ENCODE results near the gene CD4. TPM values are rescaled to one million over a fixed set of nuclear protein-coding genes. Genes with fewer than 3 reads are reported as not detected.

The CD4 gene
- total RNA-seq, 2 donors from 2014 or later: 22.3 to 25.0 TPM

GRCh38 chr12:6748761-6749160 is 40.6 kb upstream of the CD4 start:
- no peak overlapping the region for H3K4me3 ChIP-seq
- ATAC-seq (ENCODE audit: insufficient number of reproducible peaks, low FRiP score, low read depth): no peak
- no peaks in the 10 kb centered on the region for H3K27me3 ChIP-seq (replicated peaks; ENCODE audit: insufficient read depth)
- H3K9me3 ChIP-seq: no peaks in the 10 kb centered on the region
- H3K36me3 ChIP-seq: peaks cover 49% of the 10 kb centered on the region
- H3K27ac ChIP-seq: no peak overlapping the region
- no peak for DNase-seq (ENCODE audit: low spot score)
- peaks cover 9 to 18% of the 10 kb centered on the region in 2 donors for H3K4me1 ChIP-seq (ENCODE audit: control insufficient read depth in 1 of 2, low read depth in 2 of 2)
- TF ChIP-seq CTCF (IDR thresholded peaks at IDR 0.05): no peak

- peaks cover 49% of the 10 kb centered on the region for H3K36me3 ChIP-seq
- ATAC-seq (ENCODE audit: insufficient number of reproducible peaks, low FRiP score, low read depth) (no peak), DNase-seq (ENCODE audit: low spot score) (no peak)
- H3K27me3 ChIP-seq (replicated peaks; ENCODE audit: insufficient read depth): no peaks in the 10 kb centered on the region
- H3K9me3 ChIP-seq: no peaks in the 10 kb centered on the region
- no peak overlapping the region for H3K4me3 ChIP-seq
- H3K27ac ChIP-seq: no peak overlapping the region
- H3K4me1 ChIP-seq (ENCODE audit: control insufficient read depth in 1 of 2, low read depth in 2 of 2): peaks cover 9 to 22% of the 10 kb centered on the region in 2 donors
- TF ChIP-seq CTCF (IDR thresholded peaks at IDR 0.05): no peak
Measured at GRCh38 chr12:6750506-6750905, 38.8 kb upstream of the CD4 start.

- no peaks in the 10 kb centered on the region for H3K27me3 ChIP-seq (replicated peaks; ENCODE audit: insufficient read depth)
- ATAC-seq (ENCODE audit: insufficient number of reproducible peaks, low FRiP score, low read depth) (no peak), DNase-seq (ENCODE audit: low spot score) (no peak)
- peaks cover 9 to 22% of the 10 kb centered on the region in 2 donors for H3K4me1 ChIP-seq (ENCODE audit: control insufficient read depth in 1 of 2, low read depth in 2 of 2)
- no peaks in the 10 kb centered on the region for H3K9me3 ChIP-seq
- no peak for TF ChIP-seq CTCF (IDR thresholded peaks at IDR 0.05)
- H3K27ac ChIP-seq: peak overlapping the region; percentile 89 to 92
- peaks cover 47% of the 10 kb centered on the region for H3K36me3 ChIP-seq
- peak overlapping the region; percentile 98 for H3K4me3 ChIP-seq
Measured at GRCh38 chr12:6751767-6752166, 37.6 kb upstream of the CD4 start.

- DNase-seq (ENCODE audit: low spot score): no peak
- Histone ChIP-seq H3K4me3 (peak overlapping the region; percentile 98), H3K9me3 (no peaks in the 10 kb centered on the region), H3K27ac (peak overlapping the region; percentile 89 to 92), H3K36me3 (peaks cover 41% of the 10 kb centered on the region), H3K4me1 (ENCODE audit: control insufficient read depth in 1 of 2, low read depth in 2 of 2) (peaks cover 9 to 22% of the 10 kb centered on the region in 2 donors), H3K27me3 (replicated peaks; ENCODE audit: insufficient read depth) (no peaks in the 10 kb centered on the region)
- TF ChIP-seq CTCF (IDR thresholded peaks at IDR 0.05): no peak
- no peak for ATAC-seq (ENCODE audit: insufficient number of reproducible peaks, low FRiP score, low read depth)
Measured at GRCh38 chr12:6752167-6752920, 37.0 kb upstream of the CD4 start.

GRCh38 chr12:6752921-6753771 is 36.2 kb upstream of the CD4 start, which contains the start of gene MLF2:
TSS of gene MLF2 (minus strand) at chr12:6753141. CDS start at chr12:6752334, 807 bp downstream.
- peak; percentile 99 for ATAC-seq (ENCODE audit: insufficient number of reproducible peaks, low FRiP score, low read depth)
- no peaks in the 10 kb centered on the region for H3K9me3 ChIP-seq
- TF ChIP-seq CTCF (IDR thresholded peaks at IDR 0.05): no peak

More at GRCh38 chr12:6752921-6753771, 36.2 kb upstream of the CD4 start, which contains the start of gene MLF2:
- peak within 1 kb of the TSS; percentile 98 for H3K4me3 ChIP-seq
- peaks cover 33% of the 10 kb centered on the region for H3K36me3 ChIP-seq
- H3K4me1 ChIP-seq (ENCODE audit: control insufficient read depth in 1 of 2, low read depth in 2 of 2): peaks cover 9 to 22% of the 10 kb centered on the region in 2 donors
- peak; percentile 94 for DNase-seq (ENCODE audit: low spot score)
- peak within 1 kb of the TSS; percentile 89 to 92 for H3K27ac ChIP-seq
- H3K27me3 ChIP-seq (replicated peaks; ENCODE audit: insufficient read depth): no peaks in the 10 kb centered on the region

Data from thoracic aorta (tissue), 2 donors.